ENCODE data around the gene OMP. TPM values are rescaled to one million over a fixed set of nuclear protein-coding genes. Genes with fewer than 3 reads are reported as not detected.

Gene OMP
- total and polyA plus RNA-seq, 2 of the 4 experiments (the other 2 are of a cell fraction), result 0.27 TPM; not detected in 1

DNA sequence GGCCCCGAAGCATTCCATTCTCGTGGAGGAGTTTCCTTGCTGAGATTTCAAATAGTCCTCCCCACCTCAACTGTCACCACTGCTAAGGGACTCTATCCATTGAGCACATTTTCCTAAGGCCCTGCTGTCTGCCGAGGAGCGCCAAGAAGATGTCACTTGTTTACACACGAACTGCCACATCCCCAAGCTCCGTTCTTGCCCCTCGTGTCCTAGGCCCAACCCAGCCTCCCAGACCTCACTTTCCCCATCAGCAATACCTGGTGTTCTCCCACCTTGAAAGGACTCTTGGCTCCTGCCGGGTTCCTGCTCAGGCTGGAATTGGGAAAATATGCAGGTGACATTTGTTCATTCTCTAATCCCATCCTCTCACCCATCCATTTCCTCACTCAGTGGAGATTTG lies 21.4 kb downstream of the OMP start:
- Histone ChIP-seq H3K4me3 (ENCODE audit: insufficient read depth, low read depth, low read length) (no peak overlapping the region), H3K18ac (ENCODE audit: low read depth, low read length) (no peak overlapping the region), H3K14ac (replicated peaks; ENCODE audit: low read depth, low read length) (no peak overlapping the region), H2BK15ac (ENCODE audit: low read depth, low read length) (no peak overlapping the region), H2AK9ac (replicated peaks; ENCODE audit: low read depth, low read length, poor library complexity) (no peak overlapping the region), H2BK5ac (ENCODE audit: low read depth, low read length, poor library complexity, severe bottlenecking) (no peak overlapping the region), H3K79me1 (ENCODE audit: low read depth in 1 of 2, low read length in 2 of 2) (no peaks in the 10 kb centered on the region), H3K27me3 (ENCODE audit: control insufficient read depth, insufficient read depth, low read length) (no peaks in the 10 kb centered on the region), H3K9ac (ENCODE audit: low read depth, low read length) (no peak overlapping the region), H3K4me1 (ENCODE audit: control insufficient read depth, insufficient read depth, low read length) (peaks cover 6% of the 10 kb centered on the region; the same call in 1 of the 2 replicates), H3K4me2 (ENCODE audit: low read depth, low read length) (no peak overlapping the region), H3K4ac (ENCODE audit: low read depth, low read length) (no peak overlapping the region), H2AFZ (replicated peaks; ENCODE audit: low read length, poor library complexity) (no peak overlapping the region), H3K9me3 (ENCODE audit: control insufficient read depth, insufficient read depth, low read length) (no peaks in the 10 kb centered on the region), H3K56ac (ENCODE audit: extremely low read depth, insufficient read depth, low read length) (no peak overlapping the region), H3K9me1 (ENCODE audit: insufficient read depth, low read length) (no peaks in the 10 kb centered on the region; the same call in 1 of the 2 replicates), H2BK120ac (ENCODE audit: low read depth, low read length) (no peak overlapping the region), H4K8ac (ENCODE audit: low read depth in 2 of 2, low read length in 2 of 2) (no peak overlapping the region), H4K20me1 (ENCODE audit: insufficient read depth, low read length) (no peaks in the 10 kb centered on the region), H3K36me3 (ENCODE audit: control insufficient read depth, insufficient read depth, low read length) (peaks cover 20% of the 10 kb centered on the region; the same call in 1 of the 2 replicates), H4K91ac (ENCODE audit: insufficient read depth, low read depth, low read length) (no peak overlapping the region), H3K27ac (ENCODE audit: insufficient read depth, low read length) (no peak overlapping the region), H2AK5ac (ENCODE audit: low read depth, low read length) (no peak overlapping the region), H2BK20ac (ENCODE audit: low read depth, low read length) (no peak overlapping the region), H3K23ac (ENCODE audit: low read depth, low read length) (no peak overlapping the region), H4K5ac (ENCODE audit: low read depth, low read length) (no peak overlapping the region)
- intact Hi-C loops (cut with micrococcal nuclease), result no loop called here
- in situ Hi-C loops (cut with MboI; ENCODE audit: low sequenced_read_pairs), result loop anchor here (10.0 kb wide), 1 partner anchor 61 kb away; no protein-coding TSS in a partner anchor
- WGBS, 2 experiments (ENCODE audit: extremely low coverage in 2 of 2, insufficient read length in 1 of 2), result 88% methylated on average over 2 of the region's 8 CpGs; no CpG with 5 or more reads in 1 of the 2 experiments
- dilution Hi-C loops (cut with HindIII; ENCODE audit: low sequenced_read_pairs, unreplicated experiment), result no loop called here
- DNase-seq, result no peak
- TF ChIP-seq, protein P1, sequence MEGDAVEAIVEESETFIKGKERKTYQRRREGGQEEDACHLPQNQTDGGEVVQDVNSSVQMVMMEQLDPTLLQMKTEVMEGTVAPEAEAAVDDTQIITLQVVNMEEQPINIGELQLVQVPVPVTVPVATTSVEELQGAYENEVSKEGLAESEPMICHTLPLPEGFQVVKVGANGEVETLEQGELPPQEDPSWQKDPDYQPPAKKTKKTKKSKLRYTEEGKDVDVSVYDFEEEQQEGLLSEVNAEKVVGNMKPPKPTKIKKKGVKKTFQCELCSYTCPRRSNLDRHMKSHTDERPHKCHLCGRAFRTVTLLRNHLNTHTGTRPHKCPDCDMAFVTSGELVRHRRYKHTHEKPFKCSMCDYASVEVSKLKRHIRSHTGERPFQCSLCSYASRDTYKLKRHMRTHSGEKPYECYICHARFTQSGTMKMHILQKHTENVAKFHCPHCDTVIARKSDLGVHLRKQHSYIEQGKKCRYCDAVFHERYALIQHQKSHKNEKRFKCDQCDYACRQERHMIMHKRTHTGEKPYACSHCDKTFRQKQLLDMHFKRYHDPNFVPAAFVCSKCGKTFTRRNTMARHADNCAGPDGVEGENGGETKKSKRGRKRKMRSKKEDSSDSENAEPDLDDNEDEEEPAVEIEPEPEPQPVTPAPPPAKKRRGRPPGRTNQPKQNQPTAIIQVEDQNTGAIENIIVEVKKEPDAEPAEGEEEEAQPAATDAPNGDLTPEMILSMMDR (conservative IDR thresholded peaks at IDR 0.05; ENCODE audit: low read depth, low read length), result no peak
- TF ChIP-seq, protein P2, sequence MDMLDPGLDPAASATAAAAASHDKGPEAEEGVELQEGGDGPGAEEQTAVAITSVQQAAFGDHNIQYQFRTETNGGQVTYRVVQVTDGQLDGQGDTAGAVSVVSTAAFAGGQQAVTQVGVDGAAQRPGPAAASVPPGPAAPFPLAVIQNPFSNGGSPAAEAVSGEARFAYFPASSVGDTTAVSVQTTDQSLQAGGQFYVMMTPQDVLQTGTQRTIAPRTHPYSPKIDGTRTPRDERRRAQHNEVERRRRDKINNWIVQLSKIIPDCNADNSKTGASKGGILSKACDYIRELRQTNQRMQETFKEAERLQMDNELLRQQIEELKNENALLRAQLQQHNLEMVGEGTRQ (IDR thresholded peaks at IDR 0.05; ENCODE audit: low read depth, low read length), result no peak
- TF ChIP-seq MAZ (IDR thresholded peaks at IDR 0.05; ENCODE audit: borderline replicate concordance, low read depth, low read length) (no peak), RCOR1 (IDR thresholded peaks at IDR 0.05; ENCODE audit: insufficient replicate concordance, low read length) (no peak), FOS (IDR thresholded peaks at IDR 0.05; ENCODE audit: low read depth, low read length) (no peak)
- ChIA-PET CTCF (no interaction called here), POLR2A (ENCODE audit: unreplicated experiment) (no interaction called here)
- no TSS peak for BruUV-seq (replicated peaks)
- no peak for ATAC-seq (ENCODE audit: low read depth)

Data from IMR-90 (cell line).